Spleen (tissue), 7 donors: Measurements from ENCODE around the gene DRC3.

Source experiments
- CTCF ChIP-seq, 11 experiments: fragments of 200-600 bp in 7 of 11; fragments of 450-650 bp in 4 of 11; sonication (generic) in 4 of 11; IDR thresholded peaks in 8 of 11; conservative IDR thresholded peaks in 3 of 11; 1 replicate in 7 of 11; 2 replicates in 4 of 11; pipeline versions ENCODE4 v1.4.0 to v1.8.0; 2016 to 2021; ENCODE audit warnings: antibody characterized with exemption in 11 of 11, inconsistent platforms in 4 of 11, mild to moderate bottlenecking in 1 of 11
- POLR2A ChIP-seq, 3 donors: fragments of 450-650 bp; IDR thresholded peaks; one replicate each; pipeline ENCODE4 v1.5.1; 2017; ENCODE audit warnings: antibody characterized with exemption in 3 of 3, mild to moderate bottlenecking in 1 of 3
- POLR2AphosphoS5 ChIP-seq, 3 donors: sonication (generic); formaldehyde crosslinking; IDR thresholded peaks; one replicate each; pipeline ENCODE4 v1.5.1; 2017; ENCODE audit warnings: antibody characterized with exemption in 3 of 3
- donor health status: DM: no; HTN: no; CAD: no; lungs with moderate emphysema.
- donor health status: DM: no; HTN: no; CAD: no.
- donor health status: DM: no; HTN: no; CAD: no.

- TF ChIP-seq CTCF (IDR thresholded peaks at IDR 0.05 in 8 of 11, conservative IDR thresholded peaks at IDR 0.05 in 3 of 11), result no peak
- TF ChIP-seq POLR2A (IDR thresholded peaks at IDR 0.05), result no peak
- no peak for TF ChIP-seq POLR2AphosphoS5 (IDR thresholded peaks at IDR 0.05)
Measured at GRCh38 chr17:17954079-17954478, 18.6 kb upstream of the DRC3 start.
